NCI-H2029 (cell line): ENCODE data around the gene PMM2.
"Not testable (repeated sequence)": the region's sequence is repeated elsewhere in the genome, so short reads cannot be mapped to it uniquely, and the experiment has no call there.

ENCODE experiments used
- DNase-seq: peaks from one replicate; lab custom pipeline; 2025; lab: John Stamatoyannopoulos, UW

The PMM2 gene

DNA sequence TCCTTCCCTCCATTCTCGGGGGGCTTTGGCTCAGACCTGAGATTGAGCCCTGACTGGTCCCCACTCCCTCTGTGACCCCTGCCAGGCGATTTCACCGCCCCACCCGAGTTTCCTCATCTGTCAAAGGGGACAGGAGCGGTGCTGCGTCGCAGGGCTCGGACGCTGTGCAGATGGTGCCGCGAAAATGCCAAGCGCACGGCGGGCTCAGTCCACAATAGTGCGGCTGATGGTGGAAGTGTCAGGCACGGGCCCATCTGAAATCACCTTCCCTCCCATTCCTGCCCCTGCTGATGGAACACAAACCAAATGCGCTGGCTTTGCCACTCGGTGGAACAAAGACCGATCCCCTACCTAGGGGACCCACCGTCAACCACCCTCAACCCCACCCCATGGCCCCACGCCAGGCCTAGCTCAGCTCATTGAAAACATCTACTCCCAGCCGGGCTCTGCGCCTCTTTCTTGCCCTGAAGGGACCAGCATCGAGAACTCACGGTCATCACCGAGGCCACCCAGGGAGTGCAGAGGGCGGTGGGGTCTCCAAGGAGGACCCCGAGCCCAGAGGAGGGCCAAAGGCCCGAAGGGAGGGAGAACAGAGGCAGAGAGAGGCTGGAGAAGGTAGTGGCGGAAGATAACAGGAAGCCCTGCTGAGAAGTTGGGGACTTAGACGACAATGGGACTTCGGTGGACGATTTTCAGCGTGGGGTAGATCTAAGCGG lies 69.7 kb downstream of the PMM2 start:
- no peak for DNase-seq

- no peak for DNase-seq
These were observed 70.3 kb downstream of the PMM2 start for GRCh38 chr16:8867932-8868415.

DNA sequence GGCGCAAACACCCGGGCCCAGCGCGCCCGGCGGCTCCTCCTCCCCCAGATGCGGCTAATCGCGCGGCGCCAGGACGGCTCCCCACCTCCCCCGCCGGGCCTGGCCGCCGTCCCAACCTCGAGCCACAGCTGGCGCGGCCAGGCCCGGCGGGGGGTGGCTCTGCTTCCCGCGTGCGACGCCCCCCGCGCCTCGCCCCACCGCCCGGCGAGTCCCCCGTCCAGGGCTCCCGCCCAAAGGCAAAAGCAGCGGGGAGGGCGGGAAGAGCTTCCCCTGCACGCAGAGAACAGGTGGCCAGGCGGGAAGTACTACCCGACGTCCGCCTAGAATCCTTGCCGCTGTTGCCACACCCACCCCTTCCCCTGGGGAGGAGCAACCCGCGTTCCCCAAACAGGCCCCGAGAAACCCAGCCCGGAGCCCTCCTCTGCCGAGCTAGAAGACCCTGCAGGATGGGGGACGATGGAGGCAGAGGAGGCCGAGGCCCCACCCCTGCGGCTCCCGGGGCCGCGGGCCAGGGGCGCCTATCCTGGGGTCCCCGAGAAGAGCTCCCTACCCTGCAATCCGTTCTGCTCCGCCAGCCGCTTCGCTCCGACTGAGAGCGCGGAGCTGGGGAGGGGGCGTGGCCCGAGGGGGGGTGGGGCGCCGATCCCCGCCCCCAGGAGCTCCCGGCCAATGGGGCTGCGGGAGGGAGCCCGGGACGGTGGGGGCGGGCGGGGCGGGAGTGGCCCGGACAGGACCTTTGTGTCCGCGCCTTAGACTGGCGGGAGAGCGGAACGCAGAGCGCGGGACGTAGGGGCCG lies 71.0 kb downstream of the PMM2 start, which contains the start of gene CARHSP1:
CARHSP1 (minus strand) TSS at position 591 of the 796 bp plus-strand sequence. CDS start 9,678 bp downstream, outside the sequence.
- peak; percentile 92 for DNase-seq

DNA sequence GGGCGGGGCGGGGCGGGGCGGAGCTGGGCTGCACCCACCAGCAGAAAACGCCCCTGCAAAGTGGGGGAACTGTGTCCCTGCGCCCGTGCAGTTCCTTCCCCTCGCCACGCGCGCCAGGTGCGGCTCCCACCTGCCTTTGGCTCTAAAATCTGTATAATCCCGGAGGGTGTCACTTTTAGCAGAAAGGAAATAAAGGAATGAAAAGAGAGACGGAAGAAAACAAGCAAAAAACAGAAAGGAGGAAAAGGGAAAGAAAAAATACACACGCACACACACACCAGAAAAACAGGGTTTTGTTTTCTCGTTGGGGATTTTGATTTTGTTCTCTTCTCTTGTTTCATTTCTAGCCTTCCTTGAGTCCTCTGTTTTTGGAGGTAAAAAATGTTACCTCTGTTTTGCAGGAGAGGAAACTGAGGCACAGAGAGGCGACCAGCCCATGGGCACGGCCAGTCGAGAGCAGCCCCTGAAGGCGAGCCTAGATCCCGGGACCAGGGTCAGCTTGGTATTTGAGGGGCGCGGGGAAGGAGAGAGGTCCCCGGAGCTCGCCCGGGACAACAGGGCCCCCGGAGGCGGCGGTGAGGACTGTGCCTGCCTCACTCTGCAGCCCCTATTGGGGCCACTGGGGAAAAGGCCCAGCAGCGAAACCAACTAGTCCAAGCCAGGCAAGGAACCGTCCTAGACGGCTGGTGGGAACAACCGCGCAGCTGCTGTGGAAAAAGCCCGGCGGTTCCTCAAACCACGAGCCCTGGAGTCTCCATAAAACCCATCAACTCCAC lies 71.8 kb downstream of the PMM2 start:
- no peak for DNase-seq

DNA sequence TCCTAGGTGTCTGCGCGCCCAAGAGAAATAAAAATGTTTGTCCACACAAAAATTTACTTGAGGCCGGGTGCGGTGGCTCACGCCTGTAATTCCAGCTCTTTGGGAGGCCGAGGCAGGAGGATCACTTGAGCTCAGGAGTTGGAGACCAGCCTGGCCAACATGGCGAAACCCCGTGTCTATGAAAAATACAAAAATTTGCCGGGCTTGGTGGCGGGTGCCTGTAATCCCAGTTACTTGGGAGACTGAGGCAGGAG lies 72.3 kb downstream of the PMM2 start:
- not testable (repeated sequence) for DNase-seq

GRCh38 chr16:8872071-8872470 lies 74.4 kb downstream of the PMM2 start:
- no peak for DNase-seq

DNA sequence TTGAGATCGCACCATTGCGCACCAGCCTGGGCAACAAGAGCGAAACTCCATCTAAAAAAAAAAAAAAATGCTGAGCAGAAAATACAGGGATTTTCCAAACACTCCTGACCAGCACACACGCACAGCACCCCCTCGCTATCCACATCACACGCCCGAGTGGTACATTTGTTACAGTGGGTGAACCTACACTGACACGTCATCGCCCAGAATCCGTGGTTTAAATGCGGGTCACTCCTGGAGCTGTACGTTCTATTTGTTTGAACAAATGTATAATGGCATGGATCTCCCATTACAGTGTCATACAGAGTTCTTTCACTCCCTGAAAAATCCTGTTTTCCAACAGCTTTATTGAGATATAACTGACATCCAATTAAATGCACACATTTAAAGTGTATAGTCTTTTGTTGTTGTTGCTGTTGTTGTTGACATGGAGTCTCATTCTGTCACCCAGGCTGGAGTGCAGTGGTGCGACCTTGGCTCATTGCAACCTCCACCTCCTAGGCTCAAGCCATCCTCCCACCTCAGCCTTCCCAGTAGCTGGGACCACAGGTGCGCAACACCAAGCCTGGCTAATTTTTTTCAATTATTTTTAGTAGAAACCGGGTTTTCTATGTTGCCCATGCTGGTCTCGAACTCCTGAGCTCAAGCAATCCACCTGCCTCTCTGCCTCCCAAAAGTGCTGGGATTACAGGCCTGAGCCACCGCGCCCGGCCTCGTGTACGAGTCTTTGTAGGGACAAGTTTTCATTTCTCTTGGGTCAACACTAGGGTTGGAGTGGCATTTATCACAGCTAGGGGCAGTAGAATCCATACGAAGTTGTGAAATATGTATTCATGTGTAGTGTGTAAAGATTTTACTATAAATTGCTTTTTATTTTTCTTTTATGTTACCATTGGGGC lies 75.6 kb downstream of the PMM2 start:
- no peak for DNase-seq

GRCh38 chr16:8873866-8874195 lies 76.2 kb downstream of the PMM2 start:
- DNase-seq = not testable (repeated sequence)

DNA sequence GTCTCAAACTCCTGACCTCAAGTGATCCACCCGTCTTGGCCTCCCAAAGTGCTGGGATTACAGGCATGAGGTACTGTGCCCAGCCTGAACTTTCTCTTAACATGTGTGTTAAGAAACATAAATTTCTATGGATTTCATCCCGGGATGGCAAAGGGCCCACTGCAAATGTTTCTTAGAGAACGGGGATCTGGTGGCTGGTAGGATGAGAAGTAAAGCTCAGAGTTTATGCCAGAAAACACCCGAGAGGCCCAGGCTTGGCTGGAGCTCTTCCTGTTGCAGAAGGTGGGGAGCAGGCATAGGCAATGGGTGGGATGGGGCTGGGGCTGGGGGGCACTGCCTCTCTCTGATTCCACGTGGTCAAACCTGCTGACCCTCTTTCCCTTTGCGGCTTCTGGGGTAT lies 76.7 kb downstream of the PMM2 start:
- no peak for DNase-seq

- DNase-seq = not testable (repeated sequence)
These were observed 77.7 kb downstream of the PMM2 start for GRCh38 chr16:8875317-8875716.

GRCh38 chr16:8877894-8878522 lies 80.4 kb downstream of the PMM2 start:
- no peak for DNase-seq

- DNase-seq = no peak
These were observed 80.9 kb downstream of the PMM2 start for GRCh38 chr16:8878523-8878911.

DNA sequence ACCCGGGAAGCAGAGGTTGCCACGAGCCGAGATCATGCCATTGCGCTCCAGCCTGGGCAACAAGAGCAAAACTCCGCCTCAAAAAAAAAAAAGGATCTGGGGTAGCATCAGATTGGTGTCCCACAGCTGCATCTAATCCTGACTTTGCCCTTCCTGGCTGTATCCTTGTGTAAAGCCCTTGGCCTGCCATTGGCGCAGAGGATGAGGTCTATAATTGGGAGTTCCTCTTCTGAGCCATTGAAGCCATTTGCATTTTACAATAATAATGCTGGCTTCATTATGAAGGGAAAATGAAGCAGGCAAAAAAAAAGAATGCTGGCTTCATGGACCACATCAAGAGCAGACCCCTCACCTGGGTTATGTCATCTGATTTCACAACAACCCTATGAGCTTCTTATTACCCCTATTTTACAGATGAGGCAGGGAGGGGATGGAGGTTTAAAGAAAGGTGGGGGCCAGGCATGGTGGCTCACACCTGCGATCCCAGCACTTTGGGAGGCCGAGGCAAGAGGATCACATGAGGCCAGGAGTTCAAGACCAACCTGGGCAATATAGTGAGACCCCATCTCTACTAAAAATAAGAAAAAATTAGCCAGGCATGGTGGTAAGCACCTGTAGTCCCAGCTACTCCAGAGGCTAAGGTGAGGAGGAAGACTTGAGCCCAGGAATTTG lies 83.3 kb downstream of the PMM2 start:
- no peak for DNase-seq

- DNase-seq = no peak
These were observed 84.5 kb downstream of the PMM2 start, which contains the start of gene LITAFD for GRCh38 chr16:8882041-8882617. TSS of gene LITAFD (plus strand) at chr16:8882351. CDS start at chr16:8884356, 2,005 bp downstream.

GRCh38 chr16:8882725-8883377 lies 85.2 kb downstream of the PMM2 start:
- DNase-seq = no peak

DNA sequence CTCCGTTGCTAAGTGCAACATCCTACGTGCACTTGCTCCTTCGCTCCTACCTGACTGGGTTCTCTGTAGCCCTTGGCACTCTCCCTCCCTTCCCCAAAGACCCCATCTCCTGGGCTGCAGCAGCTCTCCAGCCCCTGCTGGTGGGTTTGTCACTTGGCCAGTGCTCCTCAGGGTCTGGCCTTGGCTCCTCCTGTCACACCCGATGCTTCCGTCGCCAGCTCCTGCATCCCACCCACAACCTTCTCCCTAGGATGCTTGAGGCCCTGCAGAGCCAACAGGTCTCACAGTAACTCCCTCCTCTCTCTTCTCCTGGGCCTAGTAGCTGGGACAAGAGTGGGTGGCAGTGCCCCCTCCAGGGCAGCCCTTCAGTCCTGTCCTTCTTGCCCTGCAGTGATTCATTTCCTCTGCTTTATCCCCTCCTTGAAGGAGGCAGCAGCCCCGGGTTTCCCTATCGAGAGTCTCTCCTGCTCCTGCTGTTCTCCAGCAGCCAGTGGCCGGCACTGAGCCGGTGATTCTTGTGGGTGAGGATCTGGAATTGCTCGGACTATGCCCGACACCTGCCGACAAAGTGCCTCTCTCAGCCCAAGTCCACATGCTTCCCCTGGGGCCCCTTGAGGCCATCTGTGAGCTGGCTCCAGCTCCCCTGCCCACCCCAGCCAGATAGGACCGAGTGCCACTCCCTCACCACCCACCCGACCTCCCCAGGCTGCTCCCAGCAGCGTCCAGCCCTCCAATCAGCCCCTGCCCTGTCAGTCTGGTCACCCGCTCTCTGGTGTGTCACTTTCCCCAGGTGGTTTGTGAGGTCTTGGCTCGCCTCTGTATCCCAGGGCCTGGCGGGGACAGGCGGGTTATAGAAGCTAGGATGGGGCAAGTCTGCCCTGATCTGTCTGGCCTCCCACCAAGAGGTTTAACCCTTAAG lies 88.3 kb downstream of the PMM2 start:
- no peak for DNase-seq

- DNase-seq = no peak
These were observed 89.2 kb downstream of the PMM2 start for GRCh38 chr16:8886593-8887430.

DNA sequence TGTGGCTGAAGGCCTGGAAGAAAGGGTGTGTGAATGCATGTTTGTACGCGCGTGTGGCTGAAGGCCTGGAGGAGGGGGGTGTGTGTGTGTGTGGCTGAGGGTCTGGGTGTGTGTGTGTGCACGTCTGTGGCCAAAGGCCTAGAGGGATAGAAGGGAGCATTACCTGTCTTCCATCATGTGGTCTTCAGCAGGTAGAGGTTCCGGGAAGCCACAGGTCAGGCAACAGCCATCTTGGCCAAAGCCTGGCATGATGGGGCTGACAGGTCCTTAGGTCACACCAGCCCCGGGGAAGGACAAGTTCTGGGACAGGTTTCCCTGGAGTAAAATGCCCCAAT lies 89.8 kb downstream of the PMM2 start:
- no peak for DNase-seq
